ENCODE data around the gene RHOG. TPM values are rescaled to one million over a fixed set of nuclear protein-coding genes. Genes with fewer than 3 reads are reported as not detected.
A peak's percentile ranks its signal among the peaks of the same experiment; 100 is the strongest.
"Not testable (repeated sequence)": the region's sequence is repeated elsewhere in the genome, so short reads cannot be mapped to it uniquely, and the experiment has no call there.

Gene RHOG
- total RNA-seq, 1 donor from 2014 or later = 25.0 TPM

- no peaks in the 10 kb centered on the region for H3K27me3 Mint-ChIP-seq (ENCODE audit: low read depth)
- no peak for TF ChIP-seq CTCF (conservative IDR thresholded peaks at IDR 0.05)
- no peaks in the 10 kb centered on the region for H3K36me3 Mint-ChIP-seq (ENCODE audit: low read depth)
- H3K4me3 Mint-ChIP-seq = no peak overlapping the region
- no peak for DNase-seq (ENCODE audit: low read depth, low spot score)
- peaks cover 8% of the 10 kb centered on the region for H3K4me1 Mint-ChIP-seq
- no peak overlapping the region for H3K27ac Mint-ChIP-seq (ENCODE audit: unreplicated experiment)
- H3K9me3 Mint-ChIP-seq = no peaks in the 10 kb centered on the region
These were observed 25.4 kb upstream of the RHOG start for GRCh38 chr11:3866206-3866605.

- TF ChIP-seq CTCF (conservative IDR thresholded peaks at IDR 0.05) = no peak
- Mint-ChIP-seq H3K4me3 (no peak overlapping the region), H3K36me3 (ENCODE audit: low read depth) (no peaks in the 10 kb centered on the region), H3K4me1 (peaks cover 13% of the 10 kb centered on the region), H3K27ac (ENCODE audit: unreplicated experiment) (no peak overlapping the region), H3K27me3 (ENCODE audit: low read depth) (no peaks in the 10 kb centered on the region), H3K9me3 (no peaks in the 10 kb centered on the region)
- DNase-seq (ENCODE audit: low read depth, low spot score) = no peak
These were observed 24.8 kb upstream of the RHOG start for GRCh38 chr11:3865388-3866193.

GRCh38 chr11:3861683-3862082 is 20.9 kb upstream of the RHOG start:
- DNase-seq (ENCODE audit: low read depth, low spot score) = no peak
- Mint-ChIP-seq H3K27ac (ENCODE audit: unreplicated experiment) (no peak overlapping the region), H3K9me3 (no peaks in the 10 kb centered on the region), H3K4me1 (peaks cover 36% of the 10 kb centered on the region), H3K4me3 (no peak overlapping the region), H3K27me3 (ENCODE audit: low read depth) (no peaks in the 10 kb centered on the region), H3K36me3 (ENCODE audit: low read depth) (no peaks in the 10 kb centered on the region)
- TF ChIP-seq CTCF (conservative IDR thresholded peaks at IDR 0.05) = no peak

GRCh38 chr11:3860898-3861393 is 20.2 kb upstream of the RHOG start:
- not testable (repeated sequence) for H3K36me3 Mint-ChIP-seq (ENCODE audit: low read depth); H3K9me3 Mint-ChIP-seq; H3K27me3 Mint-ChIP-seq (ENCODE audit: low read depth); H3K27ac Mint-ChIP-seq (ENCODE audit: unreplicated experiment); DNase-seq (ENCODE audit: low read depth, low spot score); H3K4me3 Mint-ChIP-seq
- peaks cover 39% of the 10 kb centered on the region for H3K4me1 Mint-ChIP-seq

GRCh38 chr11:3860375-3860774 is 19.6 kb upstream of the RHOG start:
- Mint-ChIP-seq H3K9me3 (no peaks in the 10 kb centered on the region), H3K36me3 (ENCODE audit: low read depth) (no peaks in the 10 kb centered on the region), H3K27me3 (ENCODE audit: low read depth) (no peaks in the 10 kb centered on the region), H3K4me3 (no peak overlapping the region), H3K4me1 (peaks cover 34% of the 10 kb centered on the region), H3K27ac (ENCODE audit: unreplicated experiment) (no peak overlapping the region)
- TF ChIP-seq CTCF (conservative IDR thresholded peaks at IDR 0.05) = no peak
- DNase-seq (ENCODE audit: low read depth, low spot score) = no peak

GRCh38 chr11:3859373-3859881 is 18.7 kb upstream of the RHOG start:
- no peaks in the 10 kb centered on the region for H3K27me3 Mint-ChIP-seq (ENCODE audit: low read depth)
- H3K9me3 Mint-ChIP-seq = no peaks in the 10 kb centered on the region
- TF ChIP-seq CTCF (conservative IDR thresholded peaks at IDR 0.05) = no peak
- peaks cover 39% of the 10 kb centered on the region for H3K4me1 Mint-ChIP-seq
- no peak for DNase-seq (ENCODE audit: low read depth, low spot score)
- no peaks in the 10 kb centered on the region for H3K36me3 Mint-ChIP-seq (ENCODE audit: low read depth)
- no peak overlapping the region for H3K27ac Mint-ChIP-seq (ENCODE audit: unreplicated experiment)
- H3K4me3 Mint-ChIP-seq = peak overlapping the region; percentile 53

Measured in neural crest cell (in vitro differentiated cells).